ENCODE results near the gene INIP.

The INIP gene

GRCh38 chr9:112717661-112718331 lies at the start of gene INIP:
TSS of gene INIP (minus strand) at chr9:112718117. CDS start at chr9:112716485, 1,632 bp downstream.
- DNase-seq, result peak; percentile 97

GRCh38 chr9:112765281-112765680 lies 47.4 kb upstream of the INIP start:
- no peak for DNase-seq

- no peak for DNase-seq
Observed at GRCh38 chr9:112764837-112765236, 46.9 kb upstream of the INIP start.

- no peak for DNase-seq
Observed at GRCh38 chr9:112764344-112764743, 46.4 kb upstream of the INIP start.

GRCh38 chr9:112762726-112763518 lies 45.0 kb upstream of the INIP start:
- DNase-seq, result no peak

- no peak for DNase-seq
Observed at GRCh38 chr9:112761912-112762655, 44.2 kb upstream of the INIP start.

GRCh38 chr9:112760821-112761220 lies 42.9 kb upstream of the INIP start:
- DNase-seq, result no peak

GRCh38 chr9:112757940-112758339 lies 40.0 kb upstream of the INIP start:
- no peak for DNase-seq

- DNase-seq, result no peak
Observed at GRCh38 chr9:112757282-112757883, 39.5 kb upstream of the INIP start.

GRCh38 chr9:112755675-112756074 lies 37.8 kb upstream of the INIP start:
- no peak for DNase-seq

- no peak for DNase-seq
Observed at GRCh38 chr9:112755016-112755427, 37.1 kb upstream of the INIP start.

GRCh38 chr9:112754578-112754977 lies 36.7 kb upstream of the INIP start:
- DNase-seq, result peak in 1 of 2 donors; percentile 40

- peak in 1 of 2 donors; percentile 15 for DNase-seq
Observed at GRCh38 chr9:112753725-112754124, 35.8 kb upstream of the INIP start.

GRCh38 chr9:112752334-112753125 lies 34.6 kb upstream of the INIP start:
- no peak for DNase-seq

GRCh38 chr9:112751056-112751795 lies 33.3 kb upstream of the INIP start:
- peak; percentile 37 to 57 for DNase-seq

- no peak for DNase-seq
Observed at GRCh38 chr9:112750764-112751055, 32.8 kb upstream of the INIP start.

- DNase-seq, result peak; percentile 67 to 82
Observed at GRCh38 chr9:112750016-112750763, 32.3 kb upstream of the INIP start, which contains the start of gene SNX30. TSS of gene SNX30 (plus strand) at chr9:112750760. CDS start at chr9:112751002, 242 bp downstream.

- no peak for DNase-seq
Observed at GRCh38 chr9:112747094-112747493, 29.2 kb upstream of the INIP start.

- no peak for DNase-seq
Observed at GRCh38 chr9:112744177-112744576, 26.3 kb upstream of the INIP start.

- no peak for DNase-seq
Observed at GRCh38 chr9:112743216-112743836, 25.4 kb upstream of the INIP start.
